HG03565 (cell line): ENCODE data around the gene CYP21A2.
"Not testable (repeated sequence)": the region's sequence is repeated elsewhere in the genome, so short reads cannot be mapped to it uniquely, and the experiment has no call there.

Experiments used
- ATAC-seq: cut with Tn5 transposase; IDR thresholded peaks from one replicate; pipeline ENCODE4 v1.9.1; 2021; ENCODE audit warnings: mild to moderate bottlenecking, moderate library complexity; ENCODE audit not compliant: unreplicated experiment

CYP21A2 gene

DNA sequence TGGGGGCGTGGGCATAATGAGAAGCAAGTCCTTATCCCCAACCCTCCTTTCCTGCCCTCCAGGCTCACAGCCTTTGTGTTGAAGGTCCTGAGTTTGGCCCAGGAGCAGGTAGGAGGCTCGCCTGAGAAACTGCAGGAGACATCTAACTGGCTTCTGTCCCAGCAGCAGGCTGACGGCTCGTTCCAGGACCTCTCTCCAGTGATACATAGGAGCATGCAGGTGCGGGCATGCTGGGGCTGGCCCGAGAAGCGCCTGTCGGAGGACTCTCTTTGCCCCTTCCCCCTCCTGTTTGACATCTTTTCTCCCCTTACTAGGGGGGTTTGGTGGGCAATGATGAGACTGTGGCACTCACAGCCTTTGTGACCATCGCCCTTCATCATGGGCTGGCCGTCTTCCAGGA, 9.6 kb upstream of the CYP21A2 start:
- ATAC-seq: not testable (repeated sequence)

DNA sequence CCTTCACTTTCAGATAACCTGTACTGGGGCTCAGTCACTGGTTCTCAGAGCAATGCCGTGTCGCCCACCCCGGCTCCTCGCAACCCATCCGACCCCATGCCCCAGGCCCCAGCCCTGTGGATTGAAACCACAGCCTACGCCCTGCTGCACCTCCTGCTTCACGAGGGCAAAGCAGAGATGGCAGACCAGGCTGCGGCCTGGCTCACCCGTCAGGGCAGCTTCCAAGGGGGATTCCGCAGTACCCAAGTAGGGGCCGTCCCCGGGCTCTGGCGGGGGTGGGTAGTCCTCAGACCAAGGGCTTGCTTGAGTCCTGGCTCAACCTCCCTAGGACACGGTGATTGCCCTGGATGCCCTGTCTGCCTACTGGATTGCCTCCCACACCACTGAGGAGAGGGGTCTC, 8.7 kb upstream of the CYP21A2 start:
- not testable (repeated sequence) for ATAC-seq

DNA sequence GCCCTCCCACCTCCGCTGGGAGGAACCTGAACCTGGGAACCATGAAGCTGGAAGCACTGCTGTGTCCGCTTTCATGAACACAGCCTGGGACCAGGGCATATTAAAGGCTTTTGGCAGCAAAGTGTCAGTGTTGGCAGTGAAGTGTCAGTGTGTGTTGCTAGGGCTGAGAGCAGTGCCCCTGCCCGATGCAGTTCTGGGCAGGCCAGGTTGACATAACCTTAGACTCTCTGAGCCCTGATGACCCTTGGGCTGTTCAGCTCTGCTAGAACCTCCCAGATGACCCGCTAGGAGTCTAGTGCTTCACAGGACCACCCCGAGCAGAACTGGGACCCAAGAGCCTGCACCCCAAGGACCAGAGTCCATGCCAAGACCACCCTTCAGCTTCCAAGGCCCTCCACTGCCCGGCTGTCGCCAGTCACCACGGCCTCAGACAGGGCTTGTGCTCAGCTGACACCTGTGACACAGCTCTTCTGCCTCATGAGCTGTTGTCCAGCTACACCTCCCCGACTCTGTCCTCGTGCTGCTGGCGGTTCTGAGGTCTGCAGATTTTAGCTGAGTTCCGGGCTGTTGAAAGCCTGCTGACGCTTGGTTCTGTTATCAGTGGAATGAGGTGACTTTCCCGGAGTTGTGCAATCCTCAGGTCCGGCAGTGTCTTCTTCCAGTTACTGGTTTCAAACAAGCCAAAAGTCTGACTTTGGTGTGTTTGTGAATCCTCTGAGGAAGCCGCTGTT, 2.8 kb upstream of the CYP21A2 start:
- ATAC-seq: not testable (repeated sequence)

DNA sequence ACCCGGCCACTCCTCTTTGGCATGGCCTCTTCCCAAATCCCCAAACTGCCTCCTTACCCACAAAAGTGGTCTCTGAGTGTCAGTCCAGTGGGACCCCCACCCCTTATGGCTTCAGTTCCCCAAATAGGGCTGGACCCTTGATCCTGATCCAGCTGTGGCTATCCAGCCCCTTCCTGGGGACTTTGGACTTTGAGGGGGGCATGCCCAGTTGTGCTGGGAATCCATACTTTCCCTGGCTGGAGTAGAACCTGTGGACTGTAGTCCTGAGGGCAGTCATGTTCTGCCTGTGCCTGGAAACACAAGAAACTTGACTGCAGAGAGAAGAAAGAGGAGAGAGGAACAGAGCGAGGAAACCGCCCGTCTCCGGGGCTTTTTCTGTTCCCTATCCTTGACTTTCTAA, 1.1 kb upstream of the CYP21A2 start:
- ATAC-seq: not testable (repeated sequence)

DNA sequence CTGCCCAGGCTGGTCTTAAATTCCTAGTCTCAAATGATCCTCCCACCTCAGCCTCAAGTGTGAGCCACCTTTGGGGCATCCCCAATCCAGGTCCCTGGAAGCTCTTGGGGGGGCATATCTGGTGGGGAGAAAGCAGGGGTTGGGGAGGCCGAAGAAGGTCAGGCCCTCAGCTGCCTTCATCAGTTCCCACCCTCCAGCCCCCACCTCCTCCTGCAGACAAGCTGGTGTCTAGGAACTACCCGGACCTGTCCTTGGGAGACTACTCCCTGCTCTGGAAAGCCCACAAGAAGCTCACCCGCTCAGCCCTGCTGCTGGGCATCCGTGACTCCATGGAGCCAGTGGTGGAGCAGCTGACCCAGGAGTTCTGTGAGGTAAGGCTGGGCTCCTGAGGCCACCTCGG, 663 bp downstream of the CYP21A2 start:
- not testable (repeated sequence) for ATAC-seq

DNA sequence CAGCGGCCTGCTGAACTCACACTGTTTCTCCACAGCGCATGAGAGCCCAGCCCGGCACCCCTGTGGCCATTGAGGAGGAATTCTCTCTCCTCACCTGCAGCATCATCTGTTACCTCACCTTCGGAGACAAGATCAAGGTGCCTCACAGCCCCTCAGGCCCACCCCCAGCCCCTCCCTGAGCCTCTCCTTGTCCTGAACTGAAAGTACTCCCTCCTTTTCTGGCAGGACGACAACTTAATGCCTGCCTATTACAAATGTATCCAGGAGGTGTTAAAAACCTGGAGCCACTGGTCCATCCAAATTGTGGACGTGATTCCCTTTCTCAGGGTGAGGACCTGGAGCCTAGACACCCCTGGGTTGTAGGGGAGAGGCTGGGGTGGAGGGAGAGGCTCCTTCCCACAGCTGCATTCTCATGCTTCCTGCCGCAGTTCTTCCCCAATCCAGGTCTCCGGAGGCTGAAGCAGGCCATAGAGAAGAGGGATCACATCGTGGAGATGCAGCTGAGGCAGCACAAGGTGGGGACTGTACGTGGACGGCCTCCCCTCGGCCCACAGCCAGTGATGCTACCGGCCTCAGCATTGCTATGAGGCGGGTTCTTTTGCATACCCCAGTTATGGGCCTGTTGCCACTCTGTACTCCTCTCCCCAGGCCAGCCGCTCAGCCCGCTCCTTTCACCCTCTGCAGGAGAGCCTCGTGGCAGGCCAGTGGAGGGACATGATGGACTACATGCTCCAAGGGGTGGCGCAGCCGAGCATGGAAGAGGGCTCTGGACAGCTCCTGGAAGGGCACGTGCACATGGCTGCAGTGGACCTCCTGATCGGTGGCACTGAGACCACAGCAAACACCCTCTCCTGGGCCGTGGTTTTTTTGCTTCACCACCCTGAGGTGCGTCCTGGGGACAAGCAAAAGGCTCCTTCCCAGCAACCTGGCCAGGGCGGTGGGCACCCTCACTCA, 1.4 kb downstream of the CYP21A2 start:
- ATAC-seq: not testable (repeated sequence)

DNA sequence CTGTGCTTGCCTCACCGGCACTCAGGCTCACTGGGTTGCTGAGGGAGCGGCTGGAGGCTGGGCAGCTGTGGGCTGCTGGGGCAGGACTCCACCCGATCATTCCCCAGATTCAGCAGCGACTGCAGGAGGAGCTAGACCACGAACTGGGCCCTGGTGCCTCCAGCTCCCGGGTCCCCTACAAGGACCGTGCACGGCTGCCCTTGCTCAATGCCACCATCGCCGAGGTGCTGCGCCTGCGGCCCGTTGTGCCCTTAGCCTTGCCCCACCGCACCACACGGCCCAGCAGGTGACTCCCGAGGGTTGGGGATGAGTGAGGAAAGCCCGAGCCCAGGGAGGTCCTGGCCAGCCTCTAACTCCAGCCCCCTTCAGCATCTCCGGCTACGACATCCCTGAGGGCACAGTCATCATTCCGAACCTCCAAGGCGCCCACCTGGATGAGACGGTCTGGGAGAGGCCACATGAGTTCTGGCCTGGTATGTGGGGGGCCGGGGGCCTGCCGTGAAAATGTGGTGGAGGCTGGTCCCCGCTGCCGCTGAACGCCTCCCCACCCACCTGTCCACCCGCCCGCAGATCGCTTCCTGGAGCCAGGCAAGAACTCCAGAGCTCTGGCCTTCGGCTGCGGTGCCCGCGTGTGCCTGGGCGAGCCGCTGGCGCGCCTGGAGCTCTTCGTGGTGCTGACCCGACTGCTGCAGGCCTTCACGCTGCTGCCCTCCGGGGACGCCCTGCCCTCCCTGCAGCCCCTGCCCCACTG, 2.3 kb downstream of the CYP21A2 start:
- ATAC-seq: not testable (repeated sequence)

DNA sequence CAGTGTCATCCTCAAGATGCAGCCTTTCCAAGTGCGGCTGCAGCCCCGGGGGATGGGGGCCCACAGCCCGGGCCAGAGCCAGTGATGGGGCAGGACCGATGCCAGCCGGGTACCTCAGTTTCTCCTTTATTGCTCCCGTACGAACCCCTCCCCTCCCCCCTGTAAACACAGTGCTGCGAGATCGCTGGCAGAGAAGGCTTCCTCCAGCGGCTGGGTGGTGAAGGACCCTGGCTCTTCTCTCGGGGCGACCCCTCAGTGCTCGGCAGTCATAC, 2.8 kb downstream of the CYP21A2 start:
- not testable (repeated sequence) for ATAC-seq

DNA sequence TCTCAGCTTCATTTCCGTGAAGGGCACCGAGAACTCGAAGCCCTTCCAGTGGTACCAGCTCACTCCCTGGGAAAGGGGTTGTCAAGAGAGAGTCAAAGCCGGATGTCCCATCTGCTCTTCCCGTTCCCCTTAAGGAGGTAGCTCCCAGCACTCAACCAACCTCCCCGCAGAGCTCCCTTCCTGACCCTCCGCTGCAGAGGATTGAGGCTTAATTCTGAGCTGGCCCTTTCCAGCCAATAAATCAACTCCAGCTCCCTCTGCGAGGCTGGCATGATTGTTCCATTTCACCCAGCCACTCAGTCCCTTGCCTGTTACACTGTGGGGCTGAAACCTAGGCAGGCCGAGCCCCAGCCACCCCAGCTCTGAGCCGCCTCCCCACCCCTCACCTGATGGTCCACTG, 3.2 kb downstream of the CYP21A2 start:
- ATAC-seq: not testable (repeated sequence)

DNA sequence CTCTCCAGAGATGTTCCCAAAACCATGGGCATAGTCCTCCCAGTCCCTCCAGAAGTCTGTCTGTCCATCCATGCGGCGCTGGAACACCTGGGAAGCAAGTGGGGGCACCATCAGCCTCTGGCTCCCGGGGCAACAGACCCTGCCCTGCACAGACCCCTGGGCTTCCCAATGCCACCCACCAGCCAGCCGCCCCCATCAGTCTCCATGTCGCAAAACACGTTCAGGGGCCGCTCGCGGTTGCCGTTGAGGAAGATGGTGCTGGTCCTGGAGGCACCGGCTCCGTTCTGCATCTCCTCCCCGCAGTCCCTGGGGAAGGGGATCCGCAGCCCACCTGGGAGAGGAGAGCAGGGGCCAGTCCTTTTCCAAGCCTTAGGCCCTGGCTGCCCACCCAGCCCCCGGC, 4.1 kb downstream of the CYP21A2 start:
- not testable (repeated sequence) for ATAC-seq

DNA sequence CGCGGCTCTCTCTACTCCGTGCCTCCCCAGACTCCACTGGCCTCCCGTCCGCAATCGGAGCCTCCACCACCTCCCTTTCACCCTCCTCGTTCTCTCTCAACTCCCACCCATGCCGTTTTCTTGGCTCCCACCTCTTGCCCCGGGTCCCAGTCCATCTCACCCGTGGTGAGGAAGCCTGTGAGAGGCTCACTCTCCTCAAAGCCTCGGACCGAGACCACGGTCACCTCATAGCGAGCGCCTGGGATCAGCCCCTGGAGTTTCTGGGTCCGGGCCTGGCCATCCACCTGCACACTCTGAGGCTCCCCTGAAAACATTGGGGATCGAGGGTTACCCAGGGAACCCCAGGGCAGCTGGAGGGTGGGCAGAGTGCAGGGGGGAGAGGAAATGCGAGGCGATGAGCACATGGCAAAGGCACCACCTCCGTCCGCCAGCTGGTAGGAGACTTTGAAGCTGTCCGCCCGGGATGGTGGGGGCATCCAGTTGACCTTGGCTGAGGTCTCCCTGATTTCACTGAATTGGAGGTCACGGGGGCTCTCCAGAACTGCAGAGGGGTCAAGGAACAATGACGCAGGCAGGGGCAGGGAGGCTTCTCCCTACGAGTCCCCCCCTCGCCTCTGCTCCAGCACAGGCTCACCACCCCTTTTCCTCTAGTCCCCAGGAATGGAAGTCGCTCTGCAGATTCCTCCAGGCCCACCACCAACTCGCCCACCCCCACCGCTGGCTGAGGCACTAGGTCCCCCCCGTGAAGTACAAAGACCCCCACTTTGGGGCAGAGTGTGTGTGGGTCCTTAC, 5.6 kb downstream of the CYP21A2 start:
- ATAC-seq: not testable (repeated sequence)

DNA sequence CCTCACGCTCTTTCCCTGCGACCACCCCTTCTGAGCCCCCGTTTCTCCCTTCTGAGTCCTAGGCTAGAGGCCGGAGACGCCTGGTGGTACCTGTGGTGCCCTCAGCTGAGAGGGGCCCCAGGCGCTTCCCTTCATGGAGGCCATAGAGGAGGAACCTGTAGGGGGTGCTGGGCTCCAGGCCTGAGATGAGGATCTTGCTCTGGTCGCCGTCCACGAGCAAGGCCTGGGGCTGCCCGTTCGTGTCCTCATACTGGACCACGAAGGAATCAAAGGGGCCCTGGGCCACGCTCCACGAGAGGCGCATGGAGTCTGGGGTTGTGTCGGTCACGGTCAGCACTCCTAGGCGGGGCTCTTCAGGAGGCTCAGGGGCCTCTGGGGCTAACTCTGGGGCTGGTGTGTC, 6.7 kb downstream of the CYP21A2 start:
- not testable (repeated sequence) for ATAC-seq

DNA sequence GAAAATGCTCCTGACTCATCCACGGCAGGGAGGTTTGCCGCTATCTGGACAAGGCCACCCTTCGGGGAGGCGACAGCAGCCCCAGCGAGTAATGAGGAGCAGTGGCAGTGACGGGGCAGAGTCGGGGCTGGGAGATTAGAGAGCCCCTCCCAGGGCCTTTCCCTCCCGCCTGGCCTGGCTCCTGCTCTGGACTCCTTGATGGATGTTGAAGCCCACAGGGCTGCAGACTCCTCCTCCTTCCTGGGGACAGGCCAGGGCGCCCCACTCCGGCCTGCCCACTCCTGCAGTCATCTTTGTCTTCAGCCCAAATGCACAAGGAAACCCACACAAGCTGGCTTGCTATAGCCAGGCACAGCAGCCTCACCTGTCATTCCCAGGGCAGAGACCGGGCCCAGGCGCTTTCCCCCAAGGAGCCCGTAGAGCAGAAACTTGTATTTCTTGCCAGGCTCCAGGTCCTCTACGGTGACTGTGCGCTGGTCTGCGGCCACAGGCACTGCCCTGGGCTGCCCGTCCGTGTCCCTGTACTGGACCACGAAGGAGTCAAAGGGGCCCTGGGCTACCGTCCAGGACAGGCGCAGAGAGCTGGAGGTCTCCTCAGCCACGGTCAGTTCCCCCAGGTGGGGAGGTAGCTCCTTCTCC, 7.7 kb downstream of the CYP21A2 start:
- no peak for ATAC-seq

DNA sequence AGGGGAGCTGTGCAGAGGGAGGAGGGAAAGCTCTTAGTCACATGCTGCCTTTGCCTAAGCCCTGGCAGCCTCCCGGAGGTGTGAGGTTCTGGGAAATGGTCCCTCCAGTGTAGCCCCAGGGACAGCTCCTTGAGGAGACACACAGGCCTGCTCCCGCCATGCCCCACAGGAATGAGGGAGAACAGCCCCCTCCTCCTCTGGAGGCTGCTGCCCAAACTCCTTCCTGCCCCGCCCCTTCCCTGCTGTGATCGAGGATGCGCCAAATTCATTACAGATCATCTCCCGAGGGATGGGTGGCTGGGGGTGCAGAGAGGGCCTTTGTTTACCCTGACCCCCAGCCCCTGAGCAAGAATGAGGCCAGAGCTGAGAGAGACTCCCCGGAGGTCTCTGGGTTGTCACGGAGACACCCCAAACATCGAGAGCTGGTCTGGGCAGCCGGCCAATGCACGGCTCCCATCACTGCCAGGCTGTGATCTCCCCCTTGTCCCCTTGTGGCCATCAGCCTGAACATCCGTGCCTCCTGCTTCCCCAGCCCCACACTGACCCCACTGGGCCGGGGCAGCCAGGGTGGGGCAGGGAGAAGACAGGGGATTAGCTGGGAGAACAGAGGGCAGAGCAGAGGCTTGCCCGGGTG, 8.4 kb downstream of the CYP21A2 start:
- no peak for ATAC-seq

DNA sequence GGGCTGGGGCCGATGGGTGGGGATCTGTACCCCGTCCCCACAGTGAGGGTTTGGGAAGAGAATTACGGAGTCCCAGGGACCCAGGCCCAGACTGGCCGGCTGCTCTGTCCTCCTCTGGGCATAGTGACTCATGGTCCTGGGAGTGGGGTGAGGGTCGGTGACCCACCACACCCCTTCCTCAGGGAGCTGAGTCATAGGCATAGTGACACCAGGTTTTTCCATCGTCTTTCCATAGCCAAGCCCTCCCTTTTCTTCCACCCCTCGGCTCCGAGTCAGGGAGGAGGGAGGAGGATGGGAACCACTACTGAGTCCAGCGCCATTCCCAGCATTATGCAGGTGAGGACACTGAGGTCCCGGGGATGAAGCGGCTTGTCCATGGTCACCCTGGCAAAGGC, 8.9 kb downstream of the CYP21A2 start:
- ATAC-seq: no peak

DNA sequence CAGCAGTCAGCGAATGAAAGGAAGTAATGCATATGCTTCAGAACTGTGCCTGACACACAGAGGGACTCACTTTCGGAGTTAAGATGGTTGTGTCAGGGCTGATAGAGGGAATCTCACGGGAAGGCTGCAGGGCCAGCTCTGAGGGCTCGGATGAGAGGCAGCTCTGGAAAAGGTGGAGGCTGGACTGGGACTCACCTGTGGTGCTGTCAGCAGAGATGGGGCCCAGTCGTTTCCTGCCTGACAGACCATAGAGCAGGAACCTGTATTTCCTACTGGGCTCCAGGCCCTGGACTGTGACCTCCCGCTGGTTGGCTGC, 9.3 kb downstream of the CYP21A2 start:
- ATAC-seq: no peak

DNA sequence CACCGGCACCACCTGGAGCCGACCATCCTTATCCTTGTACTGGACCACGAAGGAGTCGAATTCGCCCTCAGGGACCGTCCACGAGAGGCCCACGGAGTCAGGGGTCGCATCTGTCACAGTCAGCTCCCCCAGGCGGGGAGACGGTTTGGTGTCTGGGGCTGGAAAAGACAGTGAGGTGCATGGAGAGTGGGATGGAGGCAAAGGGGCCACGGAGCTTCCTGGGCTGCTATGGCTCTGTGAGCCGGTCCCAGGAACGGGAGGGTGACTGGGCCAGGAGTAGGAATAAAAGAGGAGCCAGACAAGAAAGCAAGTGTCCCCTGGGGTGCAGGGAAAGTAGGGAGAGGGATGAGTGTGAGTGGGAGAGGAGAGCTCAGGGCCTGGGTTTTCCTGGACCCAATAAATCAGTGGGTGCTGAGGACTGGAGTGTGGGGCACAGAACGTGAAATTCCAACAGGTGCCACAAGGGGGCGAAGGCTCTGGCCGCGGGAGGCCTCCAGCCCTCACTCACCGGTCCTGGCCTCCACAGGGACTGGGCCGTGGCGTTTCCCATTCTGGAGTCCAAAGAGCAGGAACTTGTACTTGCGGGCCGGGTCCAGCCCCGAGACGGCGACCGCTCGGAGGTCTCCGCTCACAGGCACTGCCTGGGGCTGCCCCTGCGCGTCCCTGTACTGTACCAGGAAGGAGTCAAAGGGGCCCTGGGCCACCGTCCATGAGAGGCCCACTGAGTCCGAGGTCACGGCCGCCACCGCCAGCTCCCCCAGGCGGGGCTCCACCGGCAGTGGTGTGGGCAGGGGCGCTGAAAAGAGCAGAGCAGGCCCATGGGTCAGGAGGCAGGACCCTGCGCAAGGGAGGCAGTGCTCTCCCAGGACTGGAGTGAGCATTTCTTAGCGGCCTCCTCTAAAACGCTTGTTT, 9.9 kb downstream of the CYP21A2 start:
- no peak for ATAC-seq

DNA sequence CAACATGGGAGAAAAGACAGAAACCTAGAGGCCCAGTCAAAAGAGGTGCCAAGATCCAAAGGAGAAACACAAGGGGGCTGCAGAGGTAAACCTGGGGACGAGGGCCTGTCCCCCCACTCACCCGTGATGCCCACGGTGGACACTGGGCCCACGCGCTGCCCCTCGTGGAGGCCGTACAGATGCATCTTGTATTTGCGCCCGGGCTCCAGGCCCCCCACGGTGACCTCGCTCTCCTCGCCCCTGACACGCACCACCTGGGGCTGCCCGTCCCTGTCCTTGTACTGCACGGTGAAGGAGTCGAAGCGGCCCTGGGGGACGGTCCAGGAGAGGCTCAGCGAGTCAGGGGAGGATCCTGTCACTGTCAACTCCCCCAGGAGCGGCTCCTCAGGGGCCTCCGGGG, 10.9 kb downstream of the CYP21A2 start:
- ATAC-seq: not testable (repeated sequence)

DNA sequence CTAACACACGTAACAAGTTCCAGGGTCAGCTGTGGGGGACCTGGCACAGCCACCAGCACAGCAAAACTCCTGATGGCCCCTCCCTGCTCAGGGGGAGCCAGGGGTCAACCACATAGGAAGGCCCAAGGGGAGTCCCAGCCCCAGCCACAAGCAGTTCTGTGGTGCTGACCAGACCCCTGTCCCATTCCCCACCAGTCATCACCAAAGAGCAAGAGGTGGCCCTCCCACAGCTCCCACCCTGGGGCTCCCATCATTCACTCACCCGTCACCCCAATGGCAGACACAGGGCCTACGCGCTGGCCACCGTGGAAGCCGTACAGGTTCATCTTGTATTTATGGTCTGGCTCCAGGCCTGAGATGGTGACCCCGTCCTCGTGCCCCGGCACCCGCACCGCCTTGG, 11.5 kb downstream of the CYP21A2 start:
- not testable (repeated sequence) for ATAC-seq
